HepG2 (cell line): ENCODE results near the gene POU6F1. TPM values are rescaled to one million over a fixed set of nuclear protein-coding genes. Genes with fewer than 3 reads are reported as not detected.

Experiments used
- ARNT2 ChIP-seq: sonication (generic); formaldehyde crosslinking; IDR thresholded peaks from 2 replicates; pipeline ENCODE4 v1.8.0; 2022; ENCODE audit warnings: mild to moderate bottlenecking, low read depth, missing genetic modification reagents, moderate library complexity
- BHLHE40 ChIP-seq: IDR thresholded peaks from 2 replicates; pipeline ENCODE4 v1.6.1; 2011; ENCODE audit warnings: low read length, improper control_type of control experiment
- CBX1 ChIP-seq: IDR thresholded peaks from one replicate; pipeline ENCODE4 v1.6.1; 2016; ENCODE audit warnings: antibody characterized with exemption, low read depth
- GFI1 ChIP-seq: sonication (generic); formaldehyde crosslinking; IDR thresholded peaks from 2 replicates; pipeline ENCODE4 v1.5.0; 2020; ENCODE audit warnings: missing genetic modification reagents, mild to moderate bottlenecking, borderline replicate concordance
- HES4 ChIP-seq: sonication (generic); formaldehyde crosslinking; IDR thresholded peaks from 2 replicates; pipeline ENCODE4 v1.9.0; 2021; ENCODE audit warnings: mild to moderate bottlenecking, missing genetic modification reagents, borderline replicate concordance
- HOXA3 ChIP-seq: sonication (generic); formaldehyde crosslinking; IDR thresholded peaks from 2 replicates; pipeline ENCODE4 v1.5.0; 2020; ENCODE audit warnings: missing genetic modification reagents
- LBX2 ChIP-seq: sonication (generic); formaldehyde crosslinking; IDR thresholded peaks from 2 replicates; pipeline ENCODE4 v1.5.0; 2020; ENCODE audit warnings: missing genetic modification reagents, mild to moderate bottlenecking, borderline replicate concordance
- NFRKB ChIP-seq: fragments of 450-650 bp; IDR thresholded peaks from 2 replicates; pipeline ENCODE4 v1.6.1; 2017
- NFYB ChIP-seq: sonication (generic); formaldehyde crosslinking; IDR thresholded peaks from 2 replicates; pipeline ENCODE4 v1.4.0; 2020; ENCODE audit warnings: missing genetic modification reagents
- NFYC ChIP-seq: IDR thresholded peaks from 2 replicates; pipeline ENCODE4 v1.6.1; 2016; ENCODE audit warnings: missing genetic modification reagents, missing compliant biosample characterization
- RAD51 ChIP-seq: fragments of 450-650 bp; IDR thresholded peaks from 2 replicates; pipeline ENCODE4 v1.6.1; 2016; ENCODE audit warnings: borderline replicate concordance
- RARA ChIP-seq: IDR thresholded peaks from 2 replicates; pipeline ENCODE4 v1.6.1; 2016; ENCODE audit warnings: missing genetic modification reagents, missing compliant biosample characterization
- RNF219 ChIP-seq: sonication (generic); formaldehyde crosslinking; IDR thresholded peaks from 2 replicates; pipeline ENCODE4 v1.5.0; 2020; ENCODE audit warnings: mild to moderate bottlenecking, missing genetic modification reagents
- SMARCE1 ChIP-seq: fragments of 450-650 bp; IDR thresholded peaks from 2 replicates; pipeline ENCODE4 v1.6.1; 2017; ENCODE audit warnings: borderline replicate concordance
- ZBTB21 ChIP-seq: sonication (generic); formaldehyde crosslinking; IDR thresholded peaks from 2 replicates; pipeline ENCODE4 v1.4.0; 2020; ENCODE audit warnings: missing genetic modification reagents
- ZBTB42 ChIP-seq: sonication (generic); formaldehyde crosslinking; IDR thresholded peaks from 2 replicates; pipeline ENCODE4 v1.5.0; 2020; ENCODE audit warnings: mild to moderate bottlenecking, missing genetic modification reagents
- ZBTB7A ChIP-seq: sonication (generic); formaldehyde crosslinking; IDR thresholded peaks from 2 replicates; pipeline ENCODE4 v1.8.0; 2022; ENCODE audit warnings: mild to moderate bottlenecking, missing genetic modification reagents
- ZNF17 ChIP-seq: sonication (generic); formaldehyde crosslinking; IDR thresholded peaks from 2 replicates; pipeline ENCODE4 v1.5.0; 2020; ENCODE audit warnings: mild to moderate bottlenecking, missing genetic modification reagents
- ZNF263 ChIP-seq: sonication (generic); formaldehyde crosslinking; IDR thresholded peaks from 2 replicates; pipeline ENCODE4 v1.4.0; 2020; ENCODE audit warnings: missing genetic modification reagents
- ZNF33A ChIP-seq: sonication (generic); formaldehyde crosslinking; IDR thresholded peaks from 2 replicates; pipeline ENCODE4 v1.5.1; 2020; ENCODE audit warnings: missing genetic modification reagents, mild to moderate bottlenecking, moderate library complexity, borderline replicate concordance
- ZNF709 ChIP-seq: sonication (generic); formaldehyde crosslinking; IDR thresholded peaks from 2 replicates; pipeline ENCODE4 v1.5.0; 2020; ENCODE audit warnings: mild to moderate bottlenecking, missing genetic modification reagents
- ZNF766 ChIP-seq: sonication (generic); formaldehyde crosslinking; IDR thresholded peaks from 2 replicates; pipeline ENCODE4 v1.5.0; 2020; ENCODE audit warnings: missing genetic modification reagents, borderline replicate concordance
- ZNF83 ChIP-seq: sonication (generic); formaldehyde crosslinking; IDR thresholded peaks from 2 replicates; pipeline ENCODE4 v1.4.0; 2020; ENCODE audit warnings: missing genetic modification reagents, mild to moderate bottlenecking, borderline replicate concordance
- polyA plus RNA-seq, 8 experiments: library from polyadenylated mRNA; depleted of rRNA in 3 of 8; stranded (reverse) in 7 of 8; unstranded in 1 of 8; fragments of >200 nt; fragmentation: Illumina TruSeq in 4 of 8; extraction: Trizol in 4 of 8; gene quantifications; 2 replicates each; pipeline versions ENCODE4 v1.2.1 to v1.2.3, GENCODE V29; 2011 to 2016; ENCODE audit warnings: low read depth in 4 of 8, missing spikeins in 1 of 8, mixed read lengths in 1 of 8; ENCODE audit not compliant: insufficient read depth in 1 of 8
- total RNA-seq, 5 experiments: library from RNA; depleted of rRNA; stranded (reverse); fragments of >200 nt; fragmentation: Illumina TruSeq; extraction: Trizol; gene quantifications; 2 replicates each; pipeline ENCODE4 v1.2.3, GENCODE V29; 2016; ENCODE audit warnings: low read depth in 1 of 5
- TF ChIP-seq, protein P1 (sequence below): sonication (generic); formaldehyde crosslinking; IDR thresholded peaks from 2 replicates; pipeline ENCODE4 v1.4.0; 2020; ENCODE audit warnings: missing genetic modification reagents

The POU6F1 gene
- total and polyA plus RNA-seq, 2 of the 13 experiments (the other 11 are each of a cell fraction or from before 2014, with no cell fraction given): 0.48 to 0.51 TPM

DNA sequence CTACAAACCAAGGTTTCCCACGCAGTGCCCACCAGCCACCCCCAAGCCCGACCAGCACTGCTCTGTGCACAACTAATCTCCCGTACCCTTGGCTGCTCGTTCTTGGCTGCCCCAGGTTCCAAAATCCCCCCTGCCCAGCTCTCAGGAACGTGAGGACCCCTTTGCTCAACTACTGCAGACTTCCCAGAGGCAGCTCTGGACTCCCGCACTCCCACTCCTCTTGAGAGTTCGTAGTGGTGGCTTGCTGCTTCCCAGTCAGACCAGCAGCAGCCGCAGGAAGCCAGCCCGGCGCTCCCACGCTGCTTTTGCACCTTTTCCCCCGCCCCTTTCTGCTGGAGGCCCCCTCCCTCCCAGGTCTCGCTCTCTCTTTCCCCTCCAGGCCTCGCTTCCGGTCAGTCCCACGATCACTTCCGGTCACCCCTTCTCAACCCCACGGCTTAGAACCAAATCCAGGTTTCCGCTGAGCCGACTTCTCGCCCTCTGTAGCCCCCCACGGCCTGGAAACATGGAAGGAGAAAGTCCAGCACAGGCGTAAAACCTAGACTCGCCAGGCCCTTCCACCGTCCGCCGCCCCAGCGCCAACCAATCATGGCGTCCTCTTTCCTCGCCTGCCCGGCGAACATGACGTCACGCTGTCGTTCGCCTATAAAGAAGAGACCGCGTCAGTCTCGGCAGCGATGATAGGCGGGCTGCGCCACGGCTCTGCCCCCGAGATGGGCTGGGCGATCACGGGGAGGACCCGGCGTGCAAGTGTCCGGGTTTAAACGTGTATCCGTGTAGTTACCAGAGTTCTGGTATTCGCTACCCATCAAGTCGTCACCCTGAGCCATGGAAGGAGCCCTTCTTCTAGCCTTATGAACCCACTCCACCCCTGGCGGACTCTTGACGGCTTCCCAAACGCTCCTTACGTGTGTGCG lies 45.1 kb downstream of the POU6F1 start, which contains the start of gene TFCP2 (continued):
- TF ChIP-seq GFI1: no peak
- no peak for TF ChIP-seq CBX1
- TF ChIP-seq ZNF766 (CRISPR knock-in tag): 0 out of 2 replicates have a peak, but pooled peaks have one; percentile 17
- 0 out of 2 replicates have a peak, but pooled peaks have one; percentile 1 for TF ChIP-seq LBX2 (CRISPR knock-in tag)
- peak; percentile 97 for TF ChIP-seq ZBTB21 (CRISPR knock-in tag)
- peak; percentile 100 for TF ChIP-seq HOXA3 (CRISPR knock-in tag)
- TF ChIP-seq RNF219: no peak
- TF ChIP-seq ZNF709: 0 out of 2 replicates have a peak, but pooled peaks have one; percentile 56
- no peak for TF ChIP-seq RAD51
- no peak for TF ChIP-seq ZBTB7A (CRISPR knock-in tag)
- TF ChIP-seq NFYB (CRISPR knock-in tag): peak; percentile 94
- TF ChIP-seq SMARCE1: no peak
- peak; percentile 69 for TF ChIP-seq HES4
- TF ChIP-seq ARNT2 (CRISPR knock-in tag): no peak
- no peak for TF ChIP-seq ZNF17
- peak; percentile 92; the same call in 1 of the 2 replicates for TF ChIP-seq ZBTB42
- no peak; the same call in 1 of the 2 replicates for TF ChIP-seq ZNF263
- TF ChIP-seq NFYC (CRISPR knock-in tag): peak; percentile 90
- TF ChIP-seq ZNF83 (CRISPR knock-in tag): 0 out of 2 replicates have a peak, but pooled peaks have one; percentile 12
- peak; percentile 12; the same call in 1 of the 2 replicates for TF ChIP-seq RARA (CRISPR knock-in tag)
- TF ChIP-seq ZNF33A (CRISPR knock-in tag): no peak; the same call in 1 of the 2 replicates
- TF ChIP-seq, protein P1, sequence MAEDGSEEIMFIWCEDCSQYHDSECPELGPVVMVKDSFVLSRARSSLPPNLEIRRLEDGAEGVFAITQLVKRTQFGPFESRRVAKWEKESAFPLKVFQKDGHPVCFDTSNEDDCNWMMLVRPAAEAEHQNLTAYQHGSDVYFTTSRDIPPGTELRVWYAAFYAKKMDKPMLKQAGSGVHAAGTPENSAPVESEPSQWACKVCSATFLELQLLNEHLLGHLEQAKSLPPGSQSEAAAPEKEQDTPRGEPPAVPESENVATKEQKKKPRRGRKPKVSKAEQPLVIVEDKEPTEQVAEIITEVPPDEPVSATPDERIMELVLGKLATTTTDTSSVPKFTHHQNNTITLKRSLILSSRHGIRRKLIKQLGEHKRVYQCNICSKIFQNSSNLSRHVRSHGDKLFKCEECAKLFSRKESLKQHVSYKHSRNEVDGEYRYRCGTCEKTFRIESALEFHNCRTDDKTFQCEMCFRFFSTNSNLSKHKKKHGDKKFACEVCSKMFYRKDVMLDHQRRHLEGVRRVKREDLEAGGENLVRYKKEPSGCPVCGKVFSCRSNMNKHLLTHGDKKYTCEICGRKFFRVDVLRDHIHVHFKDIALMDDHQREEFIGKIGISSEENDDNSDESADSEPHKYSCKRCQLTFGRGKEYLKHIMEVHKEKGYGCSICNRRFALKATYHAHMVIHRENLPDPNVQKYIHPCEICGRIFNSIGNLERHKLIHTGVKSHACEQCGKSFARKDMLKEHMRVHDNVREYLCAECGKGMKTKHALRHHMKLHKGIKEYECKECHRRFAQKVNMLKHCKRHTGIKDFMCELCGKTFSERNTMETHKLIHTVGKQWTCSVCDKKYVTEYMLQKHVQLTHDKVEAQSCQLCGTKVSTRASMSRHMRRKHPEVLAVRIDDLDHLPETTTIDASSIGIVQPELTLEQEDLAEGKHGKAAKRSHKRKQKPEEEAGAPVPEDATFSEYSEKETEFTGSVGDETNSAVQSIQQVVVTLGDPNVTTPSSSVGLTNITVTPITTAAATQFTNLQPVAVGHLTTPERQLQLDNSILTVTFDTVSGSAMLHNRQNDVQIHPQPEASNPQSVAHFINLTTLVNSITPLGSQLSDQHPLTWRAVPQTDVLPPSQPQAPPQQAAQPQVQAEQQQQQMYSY: no peak
- TF ChIP-seq BHLHE40: 0 out of 2 replicates have a peak, but pooled peaks have one; percentile 37
- TF ChIP-seq NFRKB: 0 out of 2 replicates have a peak, but pooled peaks have one; percentile 44
